Upper lobe of left lung (tissue), 4 donors: ENCODE data around the gene BEST2.

Experiments used
- POLR2A ChIP-seq, 4 donors: fragments of 450-650 bp; IDR thresholded peaks; one replicate each; pipeline ENCODE4 v1.5.1; 2016 to 2017; ENCODE audit warnings: antibody characterized with exemption in 4 of 4, mild to moderate bottlenecking in 2 of 4
- POLR2AphosphoS5 ChIP-seq, 2 donors: sonication (generic); formaldehyde crosslinking; IDR thresholded peaks; one replicate each; pipeline ENCODE4 v1.5.1; 2017; ENCODE audit warnings: antibody characterized with exemption in 2 of 2
- TF ChIP-seq, protein P1 (sequence below), 6 experiments: fragments of 450-650 bp in 4 of 6; fragments of 200-600 bp in 2 of 6; sonication (generic) in 2 of 6; IDR thresholded peaks; one replicate each; pipeline ENCODE4 v1.5.1; 2016 to 2019; ENCODE audit warnings: antibody characterized with exemption in 6 of 6

DNA sequence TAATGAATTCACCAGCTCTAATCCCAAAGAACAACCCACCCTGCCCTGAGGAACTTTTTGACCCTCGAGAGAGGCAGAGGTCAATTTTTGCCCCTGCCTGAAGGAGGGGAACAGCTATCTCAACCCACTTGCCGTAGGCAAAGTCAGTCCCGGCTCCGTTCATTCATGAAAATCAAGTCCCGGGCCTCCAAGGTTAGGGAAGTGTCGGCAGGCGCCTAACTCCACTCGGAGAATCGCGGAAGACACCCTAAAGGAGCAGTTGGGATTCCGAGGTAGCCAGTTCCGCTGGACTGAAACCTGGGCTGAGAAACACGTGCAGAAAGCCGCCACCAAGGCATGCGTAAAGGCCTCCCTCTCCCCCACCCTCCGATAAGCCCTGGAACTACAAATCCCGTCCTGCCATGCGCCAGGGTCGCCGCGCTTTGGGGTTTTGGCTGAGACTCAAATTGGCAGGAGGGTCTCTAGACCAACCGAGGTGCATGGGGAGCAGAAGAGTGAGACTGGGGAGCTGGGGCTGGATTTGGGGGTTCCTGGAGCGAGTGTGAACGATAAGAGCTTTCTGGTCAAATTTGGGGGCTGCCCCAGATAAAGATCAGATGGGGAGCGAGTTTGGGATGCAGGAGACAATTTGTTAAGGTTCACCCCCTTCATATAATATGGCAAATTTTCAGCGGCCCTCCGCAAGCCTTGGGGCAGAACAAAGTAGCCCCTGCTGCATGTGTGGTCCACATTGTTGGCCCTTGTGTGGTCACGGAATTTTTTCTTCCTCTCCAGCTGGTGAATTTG, 27.8 kb upstream of the BEST2 start, which contains the start of gene TNPO2:
- TF ChIP-seq, protein P1, sequence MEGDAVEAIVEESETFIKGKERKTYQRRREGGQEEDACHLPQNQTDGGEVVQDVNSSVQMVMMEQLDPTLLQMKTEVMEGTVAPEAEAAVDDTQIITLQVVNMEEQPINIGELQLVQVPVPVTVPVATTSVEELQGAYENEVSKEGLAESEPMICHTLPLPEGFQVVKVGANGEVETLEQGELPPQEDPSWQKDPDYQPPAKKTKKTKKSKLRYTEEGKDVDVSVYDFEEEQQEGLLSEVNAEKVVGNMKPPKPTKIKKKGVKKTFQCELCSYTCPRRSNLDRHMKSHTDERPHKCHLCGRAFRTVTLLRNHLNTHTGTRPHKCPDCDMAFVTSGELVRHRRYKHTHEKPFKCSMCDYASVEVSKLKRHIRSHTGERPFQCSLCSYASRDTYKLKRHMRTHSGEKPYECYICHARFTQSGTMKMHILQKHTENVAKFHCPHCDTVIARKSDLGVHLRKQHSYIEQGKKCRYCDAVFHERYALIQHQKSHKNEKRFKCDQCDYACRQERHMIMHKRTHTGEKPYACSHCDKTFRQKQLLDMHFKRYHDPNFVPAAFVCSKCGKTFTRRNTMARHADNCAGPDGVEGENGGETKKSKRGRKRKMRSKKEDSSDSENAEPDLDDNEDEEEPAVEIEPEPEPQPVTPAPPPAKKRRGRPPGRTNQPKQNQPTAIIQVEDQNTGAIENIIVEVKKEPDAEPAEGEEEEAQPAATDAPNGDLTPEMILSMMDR (IDR thresholded peaks at IDR 0.05): no peak
- TF ChIP-seq POLR2A (IDR thresholded peaks at IDR 0.05) (no peak), POLR2AphosphoS5 (IDR thresholded peaks at IDR 0.05) (no peak)
